Osteoblast (primary cell): ENCODE results near the gene SULT6B1. TPM values are rescaled to one million over a fixed set of nuclear protein-coding genes. Genes with fewer than 3 reads are reported as not detected.

Experiments
- DNase-seq: peaks from one replicate; pipeline ENCODE4 v3.0.0; 2011; ENCODE audit warnings: low spot score, mixed read lengths; ENCODE audit not compliant: insufficient read length; ENCODE audit errors: missing footprints
- H2AFZ ChIP-seq: 2 replicates; pipeline ENCODE4 v1.6.0; 2011; ENCODE audit warnings: mild to moderate bottlenecking, low read length
- H3K27ac ChIP-seq: 2 replicates; pipeline ENCODE4 v1.5.1; 2011; ENCODE audit warnings: mild to moderate bottlenecking, low read depth, low read length, moderate library complexity
- H3K27me3 ChIP-seq: 2 replicates; pipeline ENCODE4 v1.6.0; 2012; ENCODE audit warnings: mild to moderate bottlenecking, control low read depth, inconsistent platforms, low read length, moderate library complexity; ENCODE audit not compliant: insufficient read depth
- H3K36me3 ChIP-seq: 2 replicates; pipeline ENCODE4 v1.5.1; 2011; ENCODE audit warnings: mild to moderate bottlenecking, low read length, control low read depth, moderate library complexity; ENCODE audit not compliant: insufficient read depth
- H3K4me1 ChIP-seq: 2 replicates; pipeline ENCODE4 v1.5.1; 2011; ENCODE audit warnings: mild to moderate bottlenecking, low read length, control low read depth, moderate library complexity; ENCODE audit not compliant: insufficient read depth
- H3K4me2 ChIP-seq: 2 replicates; pipeline ENCODE4 v1.6.0; 2011; ENCODE audit warnings: mild to moderate bottlenecking, low read length; ENCODE audit not compliant: insufficient read depth
- H3K4me3 ChIP-seq: fragments of 200-600 bp; sonication (generic); 3 replicates; pipeline ENCODE4 v1.5.1; 2012; ENCODE audit warnings: mild to moderate bottlenecking, low read length, inconsistent platforms; ENCODE audit not compliant: insufficient read depth
- H3K79me2 ChIP-seq: 2 replicates; pipeline ENCODE4 v1.6.0; 2012; ENCODE audit warnings: mild to moderate bottlenecking, low read length, control low read depth, inconsistent platforms; ENCODE audit not compliant: insufficient read depth
- H3K9me3 ChIP-seq: 2 replicates; pipeline ENCODE4 v1.5.1; 2011; ENCODE audit warnings: low read depth, low read length, control low read depth
- H4K20me1 ChIP-seq: 2 replicates; pipeline ENCODE4 v1.6.0; 2012; ENCODE audit warnings: mild to moderate bottlenecking, low read length, control low read depth; ENCODE audit not compliant: insufficient read depth
- CTCF ChIP-seq: IDR thresholded peaks from 2 replicates; pipeline ENCODE4 v1.5.1; 2011; ENCODE audit warnings: mild to moderate bottlenecking, low read depth, low read length, moderate library complexity; ENCODE audit errors: extremely low read depth
- total RNA-seq: library from RNA; depleted of rRNA; stranded (reverse); fragments of >200 nt; gene quantifications from 2 replicates; pipeline ENCODE4 v1.2.3, GENCODE V29; 2012

The SULT6B1 gene
- total RNA-seq, result not detected in 2 replicates

GRCh38 chr2:37188570-37188969, at the start of gene SULT6B1:
SULT6B1 (minus strand) TSS chr2:37188670; CDS start chr2:37188640, 30 bp downstream.
- peaks cover 10% of the 10 kb centered on the region for H3K4me1 ChIP-seq
- H3K27me3 ChIP-seq, result peaks cover 7% of the 10 kb centered on the region
- H3K9me3 ChIP-seq, result no peaks in the 10 kb centered on the region
- no peaks in the 10 kb centered on the region for H4K20me1 ChIP-seq
- no peak within 1 kb of the TSS for H3K27ac ChIP-seq
- H3K4me2 ChIP-seq, result no peak within 1 kb of the TSS
- no peak for DNase-seq
- H3K79me2 ChIP-seq, result no peaks in the 10 kb centered on the region
- no peak within 1 kb of the TSS for H3K4me3 ChIP-seq
- no peaks in the 10 kb centered on the region for H3K36me3 ChIP-seq
- no peak for TF ChIP-seq CTCF
- H2AFZ ChIP-seq, result no peak within 1 kb of the TSS

GRCh38 chr2:37232131-37232933, 43.9 kb upstream of the SULT6B1 start:
- DNase-seq, result no peak
- peak overlapping the region; percentile 86 for H3K4me2 ChIP-seq
- peaks cover 17% of the 10 kb centered on the region for H3K36me3 ChIP-seq
- H3K4me1 ChIP-seq, result peaks cover 20% of the 10 kb centered on the region
- TF ChIP-seq CTCF, result no peak
- peaks cover 23% of the 10 kb centered on the region for H4K20me1 ChIP-seq
- H3K27me3 ChIP-seq, result no peaks in the 10 kb centered on the region
- peak overlapping the region; percentile 94 for H2AFZ ChIP-seq
- H3K27ac ChIP-seq, result peak overlapping the region; percentile 98
- peaks cover 80% of the 10 kb centered on the region for H3K79me2 ChIP-seq
- peak overlapping the region; percentile 86 for H3K4me3 ChIP-seq
- H3K9me3 ChIP-seq, result no peaks in the 10 kb centered on the region

- H3K4me3 ChIP-seq, result peak within 1 kb of the TSS; percentile 86
- H3K27me3 ChIP-seq, result no peaks in the 10 kb centered on the region
- H3K9me3 ChIP-seq, result no peaks in the 10 kb centered on the region
- peaks cover 29% of the 10 kb centered on the region for H4K20me1 ChIP-seq
- TF ChIP-seq CTCF, result no peak
- H3K36me3 ChIP-seq, result peaks cover 22% of the 10 kb centered on the region
- H2AFZ ChIP-seq, result peak within 1 kb of the TSS; percentile 94
- peaks cover 20% of the 10 kb centered on the region for H3K4me1 ChIP-seq
- H3K4me2 ChIP-seq, result peak within 1 kb of the TSS; percentile 86
- DNase-seq, result peak; percentile 95
- H3K79me2 ChIP-seq, result peaks cover 87% of the 10 kb centered on the region
- peak within 1 kb of the TSS; percentile 98 for H3K27ac ChIP-seq
Observed at GRCh38 chr2:37231241-37232130, 43.0 kb upstream of the SULT6B1 start, which contains the start of the genes CEBPZ and NDUFAF7. CEBPZ (minus strand) TSS chr2:37231596; CDS start chr2:37231567, 29 bp downstream. NDUFAF7 (plus strand) TSS chr2:37231658; CDS start chr2:37231706, 48 bp downstream.

GRCh38 chr2:37230581-37230980, 42.1 kb upstream of the SULT6B1 start:
- peak overlapping the region; percentile 86 for H3K4me2 ChIP-seq

More at GRCh38 chr2:37230581-37230980, 42.1 kb upstream of the SULT6B1 start:
- no peaks in the 10 kb centered on the region for H3K9me3 ChIP-seq
- peak overlapping the region; percentile 94 for H2AFZ ChIP-seq
- H3K4me1 ChIP-seq, result peaks cover 20% of the 10 kb centered on the region
- DNase-seq, result no peak
- H3K4me3 ChIP-seq, result peak overlapping the region; percentile 86
- no peaks in the 10 kb centered on the region for H3K27me3 ChIP-seq
- peaks cover 90% of the 10 kb centered on the region for H3K79me2 ChIP-seq
- peaks cover 29% of the 10 kb centered on the region for H4K20me1 ChIP-seq
- peaks cover 22% of the 10 kb centered on the region for H3K36me3 ChIP-seq
- TF ChIP-seq CTCF, result no peak
- H3K27ac ChIP-seq, result peak overlapping the region; percentile 98
